Right renal pelvis (tissue), 4 donors: Measurements from ENCODE around the gene PLPPR5. TPM values are rescaled to one million over a fixed set of nuclear protein-coding genes. Genes with fewer than 3 reads are reported as not detected.

Experiments
- DNase-seq, 4 donors: peaks; one replicate each; pipeline ENCODE4 v3.0.0-alpha.2; 2013; ENCODE audit warnings: low read depth in 4 of 4, low spot score in 3 of 4, missing footprints in 1 of 4
- polyA plus RNA-seq, 4 donors: library from polyadenylated mRNA; unstranded; fragments of 120-200 nt; gene quantifications; one replicate each; pipeline ENCODE4 v1.2.1, GENCODE V29; 2013; ENCODE audit not compliant: insufficient read length in 4 of 4

PLPPR5 gene
- polyA plus RNA-seq, 4 donors, result 2.0 to 2.5 (median 2.0) TPM

GRCh38 chr1:98860329-98860728, 144.3 kb downstream of the PLPPR5 start:
- DNase-seq, result no peak

- DNase-seq, result no peak
These were observed 150.5 kb downstream of the PLPPR5 start for GRCh38 chr1:98854137-98854536.

- no peak for DNase-seq
These were observed 154.6 kb downstream of the PLPPR5 start for GRCh38 chr1:98849969-98850636.

- no peak for DNase-seq
These were observed 162.4 kb downstream of the PLPPR5 start for GRCh38 chr1:98842241-98842640.
